CD4-positive, alpha-beta T cell treated with Interleukin-15 for 4 hours (primary cell): ENCODE results near the gene APBA2.

ENCODE experiments used
- DNase-seq: peaks from one replicate; pipeline ENCODE4 v3.0.0-alpha.2; 2020; ENCODE audit warnings: low spot score

The APBA2 gene

GRCh38 chr15:28915041-28915810 lies 29.5 kb downstream of the APBA2 start:
- DNase-seq = no peak

- no peak for DNase-seq
These were observed 30.2 kb downstream of the APBA2 start for GRCh38 chr15:28915935-28916334.

- DNase-seq = no peak
These were observed 32.0 kb downstream of the APBA2 start for GRCh38 chr15:28917791-28918140.

GRCh38 chr15:28918141-28918983 lies 32.6 kb downstream of the APBA2 start:
- no peak for DNase-seq

- peak; percentile 16 for DNase-seq
These were observed 33.4 kb downstream of the APBA2 start for GRCh38 chr15:28919201-28919635.

- DNase-seq = no peak
These were observed 34.2 kb downstream of the APBA2 start for GRCh38 chr15:28919679-28920655.

- no peak for DNase-seq
These were observed 35.1 kb downstream of the APBA2 start for GRCh38 chr15:28920781-28921331.

- no peak for DNase-seq
These were observed 35.6 kb downstream of the APBA2 start for GRCh38 chr15:28921336-28921735.

GRCh38 chr15:28921919-28922706 lies 36.3 kb downstream of the APBA2 start:
- DNase-seq = no peak

- DNase-seq = no peak
These were observed 36.9 kb downstream of the APBA2 start for GRCh38 chr15:28922707-28923012.

- no peak for DNase-seq
These were observed 38.0 kb downstream of the APBA2 start for GRCh38 chr15:28923726-28924280.

- DNase-seq = no peak
These were observed 41.3 kb downstream of the APBA2 start for GRCh38 chr15:28927043-28927442.

GRCh38 chr15:28929200-28929599 lies 43.4 kb downstream of the APBA2 start:
- no peak for DNase-seq

- no peak for DNase-seq
These were observed 44.2 kb downstream of the APBA2 start for GRCh38 chr15:28930011-28930410.

GRCh38 chr15:28930476-28931291 lies 44.9 kb downstream of the APBA2 start:
- DNase-seq = no peak

GRCh38 chr15:28931828-28932227 lies 46.1 kb downstream of the APBA2 start:
- no peak for DNase-seq

GRCh38 chr15:28932361-28932760 lies 46.6 kb downstream of the APBA2 start:
- no peak for DNase-seq

GRCh38 chr15:28933710-28934445 lies 48.1 kb downstream of the APBA2 start:
- no peak for DNase-seq

GRCh38 chr15:28934645-28935044 lies 48.9 kb downstream of the APBA2 start:
- DNase-seq = no peak
